ENCODE results near the gene PPT2.

PPT2 gene

DNA sequence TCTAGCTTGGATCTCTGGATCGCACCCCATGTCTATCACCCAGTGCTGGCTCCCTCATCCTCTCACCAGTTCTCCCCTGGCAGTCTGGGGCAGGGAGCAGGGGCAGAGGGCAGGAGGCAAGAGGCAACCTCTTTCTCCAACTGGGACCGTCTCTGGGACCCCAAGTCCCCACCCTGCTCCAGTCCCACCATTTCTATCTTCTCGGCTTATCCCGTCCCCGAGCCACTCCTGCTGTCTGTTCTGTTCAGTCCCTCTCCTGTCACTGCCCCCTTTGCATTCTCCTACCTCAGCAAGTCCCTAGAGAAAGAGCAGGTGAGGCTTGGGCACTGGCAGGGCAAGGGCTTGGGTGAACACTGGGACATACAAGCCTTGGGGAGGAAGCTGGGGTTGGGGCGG lies 44.2 kb upstream of the PPT2 start:
- TF ChIP-seq, protein P1, sequence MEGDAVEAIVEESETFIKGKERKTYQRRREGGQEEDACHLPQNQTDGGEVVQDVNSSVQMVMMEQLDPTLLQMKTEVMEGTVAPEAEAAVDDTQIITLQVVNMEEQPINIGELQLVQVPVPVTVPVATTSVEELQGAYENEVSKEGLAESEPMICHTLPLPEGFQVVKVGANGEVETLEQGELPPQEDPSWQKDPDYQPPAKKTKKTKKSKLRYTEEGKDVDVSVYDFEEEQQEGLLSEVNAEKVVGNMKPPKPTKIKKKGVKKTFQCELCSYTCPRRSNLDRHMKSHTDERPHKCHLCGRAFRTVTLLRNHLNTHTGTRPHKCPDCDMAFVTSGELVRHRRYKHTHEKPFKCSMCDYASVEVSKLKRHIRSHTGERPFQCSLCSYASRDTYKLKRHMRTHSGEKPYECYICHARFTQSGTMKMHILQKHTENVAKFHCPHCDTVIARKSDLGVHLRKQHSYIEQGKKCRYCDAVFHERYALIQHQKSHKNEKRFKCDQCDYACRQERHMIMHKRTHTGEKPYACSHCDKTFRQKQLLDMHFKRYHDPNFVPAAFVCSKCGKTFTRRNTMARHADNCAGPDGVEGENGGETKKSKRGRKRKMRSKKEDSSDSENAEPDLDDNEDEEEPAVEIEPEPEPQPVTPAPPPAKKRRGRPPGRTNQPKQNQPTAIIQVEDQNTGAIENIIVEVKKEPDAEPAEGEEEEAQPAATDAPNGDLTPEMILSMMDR (IDR thresholded peaks at IDR 0.05; ENCODE audit: extremely low read depth, insufficient read depth, missing control alignments), result no peak
- no peak for DNase-seq (ENCODE audit: low spot score)
- in situ Hi-C loops (cut with MboI; ENCODE audit: low pct_unique_long_range_greater_than_20kb, low sequenced_read_pairs, unreplicated experiment), result no loop called here

DNA sequence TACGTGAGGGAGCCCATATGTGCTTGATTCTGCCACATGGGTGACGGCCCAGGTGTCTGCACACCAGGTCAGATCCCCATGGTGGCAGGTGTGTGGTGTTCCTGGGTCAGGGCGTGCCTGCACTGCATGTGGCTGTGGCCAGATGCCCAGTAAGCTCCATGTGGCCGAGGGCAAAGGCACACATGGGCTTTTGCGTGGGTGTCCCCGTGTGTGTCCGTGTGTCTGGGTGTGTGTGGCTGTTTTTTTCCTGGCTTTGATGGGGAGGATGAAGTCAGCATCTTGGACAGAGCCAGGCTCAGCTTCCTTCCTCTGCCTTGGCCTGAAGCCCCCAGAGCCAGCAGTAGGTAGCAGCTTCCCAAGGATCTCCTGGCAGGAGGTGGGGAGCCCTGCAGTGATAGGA lies 43.3 kb upstream of the PPT2 start:
- TF ChIP-seq, protein P1 (IDR thresholded peaks at IDR 0.05; ENCODE audit: extremely low read depth, insufficient read depth, missing control alignments), result no peak
- DNase-seq (ENCODE audit: low spot score), result no peak
- in situ Hi-C loops (cut with MboI; ENCODE audit: low pct_unique_long_range_greater_than_20kb, low sequenced_read_pairs, unreplicated experiment), result no loop called here

DNA sequence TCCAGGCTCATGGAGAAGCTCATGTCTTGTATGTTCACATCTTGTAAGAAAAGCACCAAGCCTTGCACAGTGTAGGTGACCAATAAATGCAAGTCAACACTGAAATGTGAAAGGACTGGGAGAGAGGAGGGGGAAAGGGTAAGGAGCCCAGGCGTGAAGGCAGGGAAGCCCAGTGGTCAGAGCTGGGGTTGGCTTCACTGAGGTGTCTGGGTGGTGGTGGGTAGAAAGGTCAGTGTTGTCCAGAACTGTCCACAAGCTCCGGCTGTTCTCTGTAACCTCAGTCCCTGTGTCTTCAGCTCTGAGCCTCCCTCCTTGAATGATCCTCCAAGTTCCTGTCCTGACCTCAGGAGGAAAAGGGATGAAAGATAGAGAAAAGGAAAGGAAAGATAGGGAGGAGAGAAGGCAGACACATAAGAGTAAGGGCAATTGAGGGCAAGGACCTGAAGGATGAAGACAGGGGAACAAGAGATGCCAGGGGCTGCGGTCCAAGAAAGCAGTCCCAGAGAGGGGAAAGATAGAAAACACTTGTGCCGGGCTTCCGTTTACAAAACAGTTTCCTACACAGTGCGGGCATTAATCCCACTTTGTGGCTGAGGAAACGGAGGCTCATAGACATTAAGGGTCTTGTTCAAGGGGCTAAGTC lies 42.4 kb upstream of the PPT2 start:
- in situ Hi-C loops (cut with MboI; ENCODE audit: low pct_unique_long_range_greater_than_20kb, low sequenced_read_pairs, unreplicated experiment), result no loop called here
- DNase-seq (ENCODE audit: low spot score), result no peak
- TF ChIP-seq, protein P1 (IDR thresholded peaks at IDR 0.05; ENCODE audit: extremely low read depth, insufficient read depth, missing control alignments), result no peak

DNA sequence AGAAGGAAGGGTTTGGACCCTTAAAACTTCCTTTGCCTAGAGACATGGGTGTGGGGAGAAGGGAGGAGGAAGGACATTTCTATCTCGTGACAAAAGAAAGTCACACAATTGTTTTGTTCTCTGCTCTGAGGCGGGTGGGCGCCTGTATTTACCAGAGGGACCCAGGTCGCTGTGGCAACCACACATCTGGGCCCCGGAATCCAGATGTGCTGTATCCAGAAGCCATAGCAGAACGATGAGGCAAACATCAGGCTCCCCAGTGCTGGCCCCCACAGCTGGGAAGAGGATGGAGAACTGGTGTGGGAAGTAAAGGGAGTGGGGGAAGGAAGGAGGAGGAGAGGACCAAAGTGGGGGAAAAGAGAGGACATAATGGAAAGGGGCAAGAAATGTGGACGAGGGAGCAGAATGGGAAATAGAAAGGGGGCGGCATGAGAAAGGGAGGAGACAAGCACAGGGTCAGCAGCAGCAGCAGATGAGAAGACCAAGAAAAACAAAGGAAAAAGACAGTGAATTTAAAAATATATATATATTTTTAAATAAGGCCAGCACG lies 41.4 kb upstream of the PPT2 start:
- in situ Hi-C loops (cut with MboI; ENCODE audit: low pct_unique_long_range_greater_than_20kb, low sequenced_read_pairs, unreplicated experiment), result no loop called here

DNA sequence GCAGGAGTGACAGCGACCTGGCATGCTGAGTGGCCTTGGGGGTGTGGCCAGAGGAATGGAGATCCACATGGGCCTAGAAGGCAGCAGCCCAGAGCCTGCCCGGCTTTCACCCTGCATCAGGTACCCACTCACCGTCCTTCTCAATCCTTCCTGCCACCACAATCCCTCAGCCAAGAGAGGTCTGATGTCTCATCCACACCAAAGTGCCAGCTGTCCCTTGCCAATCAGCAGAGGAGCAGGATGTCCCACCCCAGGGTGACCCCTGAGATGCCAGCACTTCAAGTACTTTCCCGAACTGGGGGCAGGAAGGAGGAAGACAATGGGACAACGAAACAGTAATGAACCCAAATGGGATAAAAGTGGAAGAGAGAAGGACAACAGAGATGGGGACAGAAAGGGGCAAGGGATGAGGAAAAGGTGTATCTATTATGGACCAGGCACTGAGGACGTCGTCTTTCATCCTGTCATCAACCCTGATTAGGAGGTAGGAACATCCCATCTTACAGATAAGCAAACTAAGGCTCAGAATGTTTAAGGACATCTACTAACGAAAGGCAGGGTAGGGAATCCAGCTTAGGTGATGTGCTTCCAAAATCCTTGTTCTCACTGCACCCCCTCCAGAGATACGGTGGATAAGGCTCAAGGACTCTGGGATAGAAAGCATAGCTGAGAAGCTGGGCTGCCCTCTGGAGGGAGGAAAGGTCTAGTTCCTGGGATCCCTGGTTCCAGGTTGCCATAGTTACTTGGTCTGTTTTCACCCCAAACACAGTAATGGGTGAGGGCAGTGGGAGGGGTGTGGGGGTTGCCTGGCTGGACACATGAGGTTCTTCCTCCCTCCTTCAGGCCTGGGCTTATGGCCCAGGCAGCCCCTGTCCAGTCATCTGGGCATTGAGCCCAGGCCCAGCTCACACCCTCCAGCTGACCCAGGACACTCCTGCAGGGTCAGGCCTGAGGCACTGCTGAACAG lies 40.3 kb upstream of the PPT2 start:
- no peak for DNase-seq (ENCODE audit: low spot score)
- in situ Hi-C loops (cut with MboI; ENCODE audit: low pct_unique_long_range_greater_than_20kb, low sequenced_read_pairs, unreplicated experiment), result no loop called here
- TF ChIP-seq, protein P1 (IDR thresholded peaks at IDR 0.05; ENCODE audit: extremely low read depth, insufficient read depth, missing control alignments), result no peak

More for the DNA sequence above, 41.4 kb upstream of the PPT2 start:
- no peak for DNase-seq (ENCODE audit: low spot score)
- TF ChIP-seq, protein P1 (IDR thresholded peaks at IDR 0.05; ENCODE audit: extremely low read depth, insufficient read depth, missing control alignments), result no peak

DNA sequence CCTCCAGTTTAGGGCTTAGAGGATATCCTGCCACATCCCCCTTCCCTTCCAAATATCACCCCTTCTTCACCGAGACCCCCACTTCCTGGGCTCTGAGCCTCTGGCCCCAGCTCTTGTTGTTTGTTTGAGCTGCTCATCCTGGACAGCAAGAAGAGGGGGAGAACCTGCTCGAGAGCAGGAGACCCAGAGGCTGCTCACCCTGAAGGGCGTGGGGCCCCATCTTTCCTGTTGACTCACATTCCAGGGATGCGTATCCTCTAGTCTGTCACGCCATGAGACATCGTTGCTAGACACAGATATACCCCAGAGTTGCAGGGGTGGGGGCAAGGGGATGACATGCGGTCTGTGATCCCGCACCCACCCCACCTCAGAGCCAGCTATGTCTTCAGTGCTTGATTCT lies 39.1 kb upstream of the PPT2 start:
- in situ Hi-C loops (cut with MboI; ENCODE audit: low pct_unique_long_range_greater_than_20kb, low sequenced_read_pairs, unreplicated experiment), result no loop called here
- DNase-seq (ENCODE audit: low spot score), result no peak
- TF ChIP-seq, protein P1 (IDR thresholded peaks at IDR 0.05; ENCODE audit: extremely low read depth, insufficient read depth, missing control alignments), result no peak
